AG09319 (cell line): Measurements from ENCODE around the gene SSH3.

Experiments used
- DNase-seq: peaks from one replicate; pipeline ENCODE4 v3.0.0-alpha.2; 2010; ENCODE audit warnings: low read depth; ENCODE audit errors: extremely low read depth
- CTCF ChIP-seq: IDR thresholded peaks from 2 replicates; pipeline ENCODE4 v1.5.1; 2011; ENCODE audit warnings: low read depth, mild to moderate bottlenecking, inconsistent platforms, low read length, moderate library complexity

SSH3 gene

GRCh38 chr11:67280341-67280787 is 23.0 kb upstream of the SSH3 start:
- no peak for DNase-seq
- no peak for TF ChIP-seq CTCF

- TF ChIP-seq CTCF = no peak
- DNase-seq = no peak
Observed at GRCh38 chr11:67280788-67281551, 22.4 kb upstream of the SSH3 start.

GRCh38 chr11:67281552-67282150 is 21.7 kb upstream of the SSH3 start:
- DNase-seq = no peak
- TF ChIP-seq CTCF = no peak

GRCh38 chr11:67282155-67282875 is 21.0 kb upstream of the SSH3 start:
- no peak for TF ChIP-seq CTCF

GRCh38 chr11:67282876-67283371 is 20.4 kb upstream of the SSH3 start:
- no peak for TF ChIP-seq CTCF
- DNase-seq = no peak

More at GRCh38 chr11:67282155-67282875, 21.0 kb upstream of the SSH3 start:
- no peak for DNase-seq

- no peak for TF ChIP-seq CTCF
- no peak for DNase-seq
Observed at GRCh38 chr11:67283481-67283963, 19.8 kb upstream of the SSH3 start.
